CD4-positive, CD25-positive, alpha-beta regulatory T cell (primary cell): ENCODE data around the gene GABRD. TPM values are rescaled to one million over a fixed set of nuclear protein-coding genes. Genes with fewer than 3 reads are reported as not detected.

Experiments used
- ATAC-seq, 2 donors: fragments of 150-1000 bp; cut with Tn5 transposase; one replicate each; pipeline ENCODE4 v1.10.0; 2021; ENCODE audit warnings: low read depth in 2 of 2, moderate number of reproducible peaks in 2 of 2, moderate library complexity in 1 of 2
- DNase-seq, 3 donors: peaks; one replicate each; pipeline versions ENCODE4 v3.0.0 to v3.0.0-alpha.2; 2012 to 2022; ENCODE audit warnings: mixed read lengths in 1 of 3
- H3K27ac ChIP-seq: one replicate; pipeline ENCODE4 v1.7.0; 2013; ENCODE audit warnings: mild to moderate bottlenecking, low read length; ENCODE audit not compliant: insufficient read depth, poor library complexity, severe bottlenecking
- H3K27me3 ChIP-seq: one replicate; pipeline ENCODE4 v1.7.0; 2013; ENCODE audit warnings: low read length; ENCODE audit not compliant: control insufficient read depth, insufficient read depth
- H3K36me3 ChIP-seq: one replicate; pipeline ENCODE4 v1.7.0; 2013; ENCODE audit warnings: mild to moderate bottlenecking, low read length, moderate library complexity; ENCODE audit not compliant: control insufficient read depth, insufficient read depth
- H3K4me1 ChIP-seq: 2 replicates; pipeline ENCODE4 v1.7.0; 2013; ENCODE audit warnings: mild to moderate bottlenecking, low read length; ENCODE audit not compliant: insufficient read depth, control insufficient read depth, poor library complexity, severe bottlenecking
- H3K4me3 ChIP-seq: one replicate; pipeline ENCODE4 v1.7.0; 2013; ENCODE audit warnings: low read depth, mild to moderate bottlenecking, low read length, moderate library complexity
- H3K9me3 ChIP-seq, 2 experiments: 1 replicate in 1 of 2; 2 replicates in 1 of 2; pipeline ENCODE4 v1.7.0; 2013; ENCODE audit warnings: low read length in 2 of 2, mild to moderate bottlenecking in 1 of 2, moderate library complexity in 1 of 2; ENCODE audit not compliant: control insufficient read depth in 2 of 2
- H3K27ac Mint-ChIP-seq, 3 donors: one replicate each; pipeline ENCODE4 v1.8.0; 2020 to 2022; ENCODE audit warnings: mild to moderate bottlenecking in 3 of 3, mixed read lengths in 3 of 3, moderate library complexity in 2 of 3
- H3K27me3 Mint-ChIP-seq: one replicate; pipeline ENCODE4 v1.8.0; 2022; ENCODE audit warnings: mild to moderate bottlenecking, mixed read lengths
- H3K36me3 Mint-ChIP-seq: one replicate; pipeline ENCODE4 v1.8.0; 2020; ENCODE audit warnings: mixed read lengths
- H3K4me1 Mint-ChIP-seq, 4 donors: one replicate each; pipeline ENCODE4 v1.8.0; 2020 to 2022; ENCODE audit warnings: mixed read lengths in 4 of 4, mild to moderate bottlenecking in 1 of 4
- H3K4me3 Mint-ChIP-seq, 4 donors: one replicate each; pipeline ENCODE4 v1.8.0; 2020 to 2022; ENCODE audit warnings: mild to moderate bottlenecking in 4 of 4, mixed read lengths in 4 of 4, moderate library complexity in 3 of 4
- H3K9me3 Mint-ChIP-seq, 7 donors: one replicate each; pipeline ENCODE4 v1.8.0; 2020 to 2022; ENCODE audit warnings: mixed read lengths in 7 of 7, mild to moderate bottlenecking in 3 of 7, moderate library complexity in 2 of 7
- polyA plus RNA-seq, 4 donors: library from polyadenylated mRNA; unstranded; fragments of 300-500 nt; fragmentation: Illumina TruSeq; gene quantifications; one replicate each; pipeline ENCODE4 v1.2.3, GENCODE V29; 2021
- total RNA-seq: library from RNA; stranded (reverse); gene quantifications from one replicate; pipeline ENCODE4 v1.2.3, GENCODE V29; 2022

Gene GABRD
- total and polyA plus RNA-seq, 5 donors from 2014 or later: 0.22 TPM; not detected in 4

DNA sequence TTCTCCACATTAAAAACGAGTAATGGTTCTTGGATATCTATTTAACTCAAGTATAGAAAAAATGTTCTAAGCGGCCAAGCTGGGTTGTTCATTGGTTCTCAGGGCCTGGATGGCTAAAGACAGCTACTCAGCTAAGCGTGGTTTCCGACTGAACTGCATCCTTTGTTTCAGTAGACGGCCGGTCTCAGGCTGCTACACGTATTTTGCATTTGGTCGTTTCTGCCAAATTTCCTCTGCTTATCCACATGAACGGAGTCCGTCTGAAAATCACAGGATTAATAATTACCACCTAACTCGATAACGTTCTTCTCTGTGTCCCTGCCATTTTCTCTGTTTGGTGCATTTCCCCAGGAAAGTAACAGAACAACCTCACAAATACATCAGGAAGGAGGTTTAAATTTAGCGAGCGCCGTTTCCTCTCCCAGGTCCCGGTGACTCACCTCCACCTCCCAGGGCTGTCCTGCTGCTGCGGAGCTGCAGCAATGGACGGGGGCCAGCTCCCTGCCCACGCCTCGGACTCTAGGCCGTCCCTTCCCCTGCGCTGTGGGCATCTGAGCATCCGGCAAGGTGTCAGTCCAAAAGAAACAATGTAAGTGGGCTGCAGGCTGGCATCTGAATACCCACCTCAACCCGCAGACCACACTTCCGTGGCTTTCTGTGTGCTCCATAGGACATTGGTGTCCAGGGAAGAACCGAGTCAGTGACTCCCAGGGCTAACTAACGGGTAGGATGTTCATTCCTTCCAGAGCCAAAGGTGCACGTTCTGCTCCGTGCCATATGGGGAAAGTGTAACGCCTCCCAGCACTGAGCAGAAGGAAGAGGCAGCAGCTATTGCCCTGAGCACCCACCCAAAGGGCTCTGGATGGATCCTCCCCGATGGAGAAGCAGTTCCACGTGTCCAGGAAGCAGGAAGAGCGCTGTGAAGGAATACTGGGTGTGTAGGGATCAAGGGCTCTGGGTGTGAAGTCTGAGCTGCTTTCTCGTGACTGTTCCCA lies 4.1 kb upstream of the GABRD start:
- Histone ChIP-seq H3K36me3 (no peaks in the 10 kb centered on the region), H3K4me3 (no peak overlapping the region), H3K27ac (no peak overlapping the region), H3K4me1 (peaks cover 6% of the 10 kb centered on the region), H3K27me3 (peaks cover 4% of the 10 kb centered on the region), H3K9me3 (no peaks in the 10 kb centered on the region)
- Mint-ChIP-seq H3K27me3 (peaks cover 37% of the 10 kb centered on the region), H3K36me3 (no peaks in the 10 kb centered on the region), H3K27ac (no peak overlapping the region), H3K4me1 (peaks cover 0 to 15% (median 1%) of the 10 kb centered on the region in 4 donors), H3K9me3 (peaks cover 0 to 3% (median 0%) of the 10 kb centered on the region in 7 donors), H3K4me3 (no peak overlapping the region)
- ATAC-seq (no peak), DNase-seq (no peak)

DNA sequence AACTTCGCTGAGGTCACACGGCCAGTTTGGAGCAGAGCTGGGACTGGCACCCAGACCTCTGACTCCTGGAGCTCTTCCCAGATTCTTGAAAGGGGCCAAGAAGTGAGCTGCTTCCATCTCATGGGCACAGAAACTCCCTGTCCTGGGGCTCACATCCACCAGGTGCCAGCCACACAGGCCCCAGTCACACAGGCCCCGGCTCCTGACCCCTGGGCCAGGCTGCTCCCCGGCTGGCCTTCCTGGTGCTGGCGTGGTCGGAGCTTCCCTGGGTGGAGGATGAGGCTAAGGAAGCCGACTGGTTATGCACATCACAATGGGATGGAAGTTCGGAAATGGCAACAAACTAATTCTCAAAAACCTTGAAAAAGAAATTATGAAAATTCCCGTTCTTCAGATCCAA lies 3.0 kb upstream of the GABRD start:
- Histone ChIP-seq H3K27ac (no peak overlapping the region), H3K9me3 (no peaks in the 10 kb centered on the region), H3K36me3 (no peaks in the 10 kb centered on the region), H3K27me3 (peaks cover 4% of the 10 kb centered on the region), H3K4me3 (no peak overlapping the region), H3K4me1 (peaks cover 6% of the 10 kb centered on the region)
- no peak overlapping the region for H3K27ac Mint-ChIP-seq
- ATAC-seq (no peak), DNase-seq (no peak)
- peaks cover 0 to 3% (median 0%) of the 10 kb centered on the region in 7 donors for H3K9me3 Mint-ChIP-seq
- no peaks in the 10 kb centered on the region for H3K36me3 Mint-ChIP-seq
- H3K4me3 Mint-ChIP-seq: no peak overlapping the region
- H3K27me3 Mint-ChIP-seq: peaks cover 47% of the 10 kb centered on the region
- H3K4me1 Mint-ChIP-seq: peaks cover 0 to 22% (median 1%) of the 10 kb centered on the region in 4 donors

DNA sequence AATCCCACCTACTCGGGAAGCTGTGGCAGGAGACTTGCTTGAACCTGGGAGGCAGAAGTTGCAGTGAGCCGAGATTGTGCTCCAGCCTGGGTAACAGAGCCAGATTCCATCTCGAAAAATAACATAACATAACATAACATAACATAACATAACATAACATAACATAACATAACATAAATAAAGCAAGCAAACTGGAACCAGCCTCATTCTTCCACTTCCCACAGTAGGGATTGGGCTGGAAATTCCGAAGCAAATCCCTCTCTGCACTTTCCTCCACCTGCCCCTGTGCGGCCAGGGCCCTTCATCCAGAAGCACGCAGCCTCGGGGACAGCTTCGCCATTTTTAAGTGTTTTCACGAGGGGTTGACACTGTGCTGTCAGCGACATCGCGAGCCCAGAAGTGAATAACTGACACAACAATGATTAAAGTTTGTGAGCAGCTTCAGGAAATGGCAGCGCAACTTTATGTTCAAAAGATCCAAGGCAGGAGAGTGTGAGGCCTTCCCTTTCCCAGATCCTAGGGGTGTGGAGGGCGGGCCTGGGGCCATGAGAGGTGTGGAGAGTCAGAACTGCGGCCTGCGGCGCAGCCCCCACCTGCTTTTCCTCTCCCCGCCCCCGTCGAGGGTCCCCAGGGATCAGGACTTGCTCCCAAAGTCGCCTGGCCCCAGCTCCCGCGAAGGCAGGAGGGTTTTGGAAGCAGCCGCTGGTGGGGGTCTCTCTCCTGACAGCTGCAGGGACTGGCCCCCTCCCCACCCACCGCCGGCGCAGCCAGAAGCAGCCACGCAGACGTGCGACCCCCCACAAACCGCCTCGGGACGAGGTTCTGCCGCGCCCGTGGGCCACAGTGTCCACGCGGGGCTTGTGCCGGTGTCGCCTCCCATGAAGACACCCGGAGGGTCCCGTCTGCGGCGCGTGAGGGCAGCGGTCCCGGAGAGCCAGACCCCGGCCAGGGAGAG lies 651 bp upstream of the GABRD start:
- Mint-ChIP-seq H3K4me3 (peak overlapping the region; percentile 24 to 86 (median 54)), H3K9me3 (peaks cover 0 to 6% (median 0%) of the 10 kb centered on the region in 7 donors), H3K4me1 (peaks cover 0 to 23% (median 1%) of the 10 kb centered on the region in 4 donors), H3K36me3 (no peaks in the 10 kb centered on the region), H3K27me3 (peaks cover 52% of the 10 kb centered on the region), H3K27ac (no peak overlapping the region)
- Histone ChIP-seq H3K27me3 (peaks cover 4% of the 10 kb centered on the region), H3K27ac (no peak overlapping the region), H3K9me3 (no peaks in the 10 kb centered on the region), H3K4me1 (peaks cover 6% of the 10 kb centered on the region), H3K36me3 (no peaks in the 10 kb centered on the region), H3K4me3 (no peak overlapping the region)
- ATAC-seq: no peak
- DNase-seq: no peak

DNA sequence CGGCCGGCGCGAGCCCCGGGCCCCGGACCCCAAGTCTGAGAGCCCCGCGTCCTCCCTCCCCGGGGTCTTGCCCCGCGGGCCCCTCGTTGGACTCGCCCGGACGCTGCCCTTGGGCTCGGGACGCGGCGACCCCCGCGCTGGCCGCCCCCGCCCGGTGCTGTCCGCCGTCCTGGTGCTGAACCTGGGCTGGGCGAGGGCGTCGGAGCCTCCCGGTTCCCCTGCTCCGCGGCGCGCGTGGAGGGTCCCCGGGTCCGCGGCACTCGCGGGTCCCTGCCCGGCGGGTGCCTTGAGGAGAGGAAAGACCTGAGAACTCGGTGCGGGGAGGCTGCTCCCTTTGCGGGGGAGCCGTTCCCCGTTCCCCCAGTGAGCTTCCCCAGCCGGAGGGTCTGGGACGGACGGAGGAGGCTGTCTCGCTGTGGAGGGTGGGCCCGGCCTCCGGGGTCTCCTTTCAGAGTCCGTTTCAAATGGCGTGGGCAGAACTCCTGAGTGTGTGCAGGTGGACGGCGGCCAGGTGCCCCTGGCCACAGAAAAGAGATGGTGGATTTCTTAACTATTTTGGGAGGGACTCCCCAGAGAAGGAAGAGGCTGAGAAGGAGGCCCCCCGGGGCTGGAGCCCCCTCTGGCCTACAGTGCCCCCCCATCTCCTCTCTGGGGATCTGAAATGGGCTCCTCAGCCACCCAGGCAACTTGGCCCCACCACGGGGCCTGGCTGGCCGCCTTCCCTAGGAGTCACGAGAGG lies 595 bp downstream of the GABRD start:
- peaks cover 0 to 23% (median 1%) of the 10 kb centered on the region in 4 donors for H3K4me1 Mint-ChIP-seq
- H3K4me1 ChIP-seq: peaks cover 6% of the 10 kb centered on the region
- H3K36me3 ChIP-seq: no peaks in the 10 kb centered on the region
- ATAC-seq (no peak), DNase-seq (no peak)
- peak overlapping the region in 1 of 3 donors; percentile 5 for H3K27ac Mint-ChIP-seq
- H3K9me3 Mint-ChIP-seq: peaks cover 0 to 7% (median 0%) of the 10 kb centered on the region in 7 donors
- no peaks in the 10 kb centered on the region for H3K9me3 ChIP-seq
- H3K4me3 Mint-ChIP-seq: peak overlapping the region in 1 of 4 donors; percentile 15
- peaks cover 4% of the 10 kb centered on the region for H3K27me3 ChIP-seq
- peaks cover 52% of the 10 kb centered on the region for H3K27me3 Mint-ChIP-seq
- no peaks in the 10 kb centered on the region for H3K36me3 Mint-ChIP-seq
- H3K27ac ChIP-seq: no peak overlapping the region
- H3K4me3 ChIP-seq: no peak overlapping the region

DNA sequence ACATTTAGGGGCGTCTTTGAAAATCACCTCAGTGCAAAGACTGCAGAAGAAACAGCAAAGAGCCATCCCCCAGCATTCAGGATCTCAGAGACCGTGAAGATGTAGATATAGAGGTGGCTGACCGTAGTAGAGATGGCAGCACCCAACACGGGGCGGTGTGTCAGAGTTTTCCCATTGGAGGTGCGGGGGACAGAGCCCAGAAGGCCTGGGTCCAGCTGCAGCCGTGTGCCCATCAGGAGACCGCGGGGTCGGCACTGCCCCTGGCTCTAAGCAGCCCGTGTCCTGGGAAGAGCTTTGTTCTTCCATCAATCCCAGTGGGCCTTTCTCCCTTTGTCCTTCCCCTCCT lies 1.1 kb downstream of the GABRD start:
- ATAC-seq: no peak
- H3K4me3 Mint-ChIP-seq: peak overlapping the region in 1 of 4 donors; percentile 15
- DNase-seq: no peak
- peaks cover 0 to 7% (median 0%) of the 10 kb centered on the region in 7 donors for H3K9me3 Mint-ChIP-seq
- Histone ChIP-seq H3K4me3 (no peak overlapping the region), H3K27me3 (peaks cover 4% of the 10 kb centered on the region), H3K36me3 (no peaks in the 10 kb centered on the region), H3K27ac (no peak overlapping the region), H3K9me3 (no peaks in the 10 kb centered on the region), H3K4me1 (peaks cover 6% of the 10 kb centered on the region)
- H3K36me3 Mint-ChIP-seq: no peaks in the 10 kb centered on the region
- peaks cover 0 to 23% (median 1%) of the 10 kb centered on the region in 4 donors for H3K4me1 Mint-ChIP-seq
- H3K27me3 Mint-ChIP-seq: peaks cover 47% of the 10 kb centered on the region
- peak overlapping the region in 1 of 3 donors; percentile 5 for H3K27ac Mint-ChIP-seq

DNA sequence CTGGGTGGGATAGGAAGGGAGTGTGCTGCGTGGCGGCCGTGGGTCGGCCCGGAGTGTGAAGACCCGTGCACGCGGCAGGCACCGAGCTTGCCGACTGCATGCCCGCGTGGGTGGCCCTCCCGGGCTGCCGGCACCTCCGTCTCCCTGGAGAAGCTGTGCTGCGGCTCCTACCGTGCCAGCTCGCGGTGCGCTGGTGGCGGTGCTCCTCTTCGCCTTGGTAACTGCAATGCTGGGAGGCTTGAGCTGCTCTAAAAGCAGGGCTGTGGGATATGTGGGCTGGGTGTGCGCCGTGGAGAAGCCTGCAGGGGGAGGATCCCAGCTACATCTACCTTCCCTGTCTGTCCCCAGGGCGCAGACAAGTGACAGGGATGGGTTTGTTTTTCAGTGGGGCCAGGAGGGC lies 2.4 kb downstream of the GABRD start:
- H3K4me1 Mint-ChIP-seq: peaks cover 0 to 26% (median 1%) of the 10 kb centered on the region in 4 donors

More for the DNA sequence above, 2.4 kb downstream of the GABRD start:
- Histone ChIP-seq H3K9me3 (no peaks in the 10 kb centered on the region), H3K27ac (no peak overlapping the region), H3K4me1 (peaks cover 10% of the 10 kb centered on the region), H3K36me3 (no peaks in the 10 kb centered on the region), H3K4me3 (no peak overlapping the region), H3K27me3 (peaks cover 4% of the 10 kb centered on the region)
- Mint-ChIP-seq H3K27ac (no peak overlapping the region), H3K9me3 (peaks cover 0 to 7% (median 0%) of the 10 kb centered on the region in 7 donors), H3K27me3 (peaks cover 38% of the 10 kb centered on the region), H3K4me3 (no peak overlapping the region), H3K36me3 (no peaks in the 10 kb centered on the region)
- ATAC-seq (no peak), DNase-seq (no peak)
